NT2/D1 (cell line): Measurements from ENCODE around the gene GLT8D2.

ENCODE experiments used
- DNase-seq: peaks from one replicate; pipeline ENCODE4 v3.0.0-alpha.2; 2011; ENCODE audit warnings: low read depth, low spot score
- H3K27me3 ChIP-seq: 2 replicates; pipeline ENCODE4 v1.6.0; 2011; ENCODE audit warnings: mild to moderate bottlenecking; ENCODE audit not compliant: insufficient read length, insufficient read depth
- H3K36me3 ChIP-seq: 2 replicates; pipeline ENCODE4 v1.6.1; 2011; ENCODE audit warnings: mild to moderate bottlenecking, low read length, mixed read lengths; ENCODE audit not compliant: insufficient read depth, insufficient read length
- H3K4me1 ChIP-seq: 2 replicates; pipeline ENCODE4 v1.5.1; 2011; ENCODE audit not compliant: insufficient read depth, insufficient read length
- H3K4me3 ChIP-seq: 2 replicates; pipeline ENCODE4 v1.5.1; 2011; ENCODE audit warnings: low read depth; ENCODE audit not compliant: insufficient read length
- H3K9ac ChIP-seq: 2 replicates; pipeline ENCODE4 v1.6.0; 2011; ENCODE audit warnings: low read depth; ENCODE audit not compliant: insufficient read length
- H3K9me3 ChIP-seq: 2 replicates; pipeline ENCODE4 v1.5.1; 2011; ENCODE audit warnings: mild to moderate bottlenecking, low read length; ENCODE audit not compliant: insufficient read depth
- SUZ12 ChIP-seq: IDR thresholded peaks from 2 replicates; pipeline ENCODE4 v1.6.1; 2011; ENCODE audit not compliant: insufficient read length, insufficient read depth; ENCODE audit errors: extremely low read depth
- YY1 ChIP-seq: IDR thresholded peaks from 2 replicates; pipeline ENCODE4 v1.6.1; 2011; ENCODE audit not compliant: insufficient read length, insufficient read depth
- ZNF274 ChIP-seq: IDR thresholded peaks from 2 replicates; pipeline ENCODE4 v1.6.1; 2011; ENCODE audit warnings: mild to moderate bottlenecking, low read depth, low read length

GLT8D2 gene, protein sequence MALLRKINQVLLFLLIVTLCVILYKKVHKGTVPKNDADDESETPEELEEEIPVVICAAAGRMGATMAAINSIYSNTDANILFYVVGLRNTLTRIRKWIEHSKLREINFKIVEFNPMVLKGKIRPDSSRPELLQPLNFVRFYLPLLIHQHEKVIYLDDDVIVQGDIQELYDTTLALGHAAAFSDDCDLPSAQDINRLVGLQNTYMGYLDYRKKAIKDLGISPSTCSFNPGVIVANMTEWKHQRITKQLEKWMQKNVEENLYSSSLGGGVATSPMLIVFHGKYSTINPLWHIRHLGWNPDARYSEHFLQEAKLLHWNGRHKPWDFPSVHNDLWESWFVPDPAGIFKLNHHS

DNA sequence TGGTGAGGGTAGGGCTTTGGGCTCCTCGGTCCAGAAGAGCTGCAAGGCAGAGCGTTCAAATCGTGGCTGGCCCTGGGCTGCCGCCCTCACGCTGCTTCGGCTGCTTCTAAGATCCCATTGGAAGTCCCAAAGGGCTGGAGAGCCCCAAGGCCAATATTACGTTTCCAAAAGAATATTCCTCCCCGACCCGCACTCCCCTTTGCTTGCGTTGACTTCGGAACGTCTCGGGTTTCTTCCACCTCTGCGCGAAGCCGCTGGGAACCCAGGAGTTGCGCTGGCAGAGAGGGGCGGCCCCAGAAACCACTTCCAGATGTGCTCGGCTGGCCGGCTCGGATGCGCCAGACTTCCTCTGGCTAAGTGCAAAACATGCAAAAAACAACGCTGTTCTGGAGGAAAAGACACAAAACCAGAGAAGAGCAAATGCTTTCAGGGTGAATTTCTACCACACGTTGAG is at the start of gene GLT8D2:
GLT8D2 (minus strand) TSS at position 285 of the 454 bp plus-strand sequence. CDS start 30,539 bp downstream, outside the sequence.
- H3K4me3 ChIP-seq = peak within 1 kb of the TSS; percentile 44
- peaks cover 44% of the 10 kb centered on the region for H3K27me3 ChIP-seq
- no peak for DNase-seq
- no peak for TF ChIP-seq YY1
- TF ChIP-seq ZNF274 = no peak
- no peak for TF ChIP-seq SUZ12
- H3K9ac ChIP-seq = peak within 1 kb of the TSS; percentile 74
- H3K9me3 ChIP-seq = no peaks in the 10 kb centered on the region
- no peaks in the 10 kb centered on the region for H3K4me1 ChIP-seq
- no peaks in the 10 kb centered on the region for H3K36me3 ChIP-seq

DNA sequence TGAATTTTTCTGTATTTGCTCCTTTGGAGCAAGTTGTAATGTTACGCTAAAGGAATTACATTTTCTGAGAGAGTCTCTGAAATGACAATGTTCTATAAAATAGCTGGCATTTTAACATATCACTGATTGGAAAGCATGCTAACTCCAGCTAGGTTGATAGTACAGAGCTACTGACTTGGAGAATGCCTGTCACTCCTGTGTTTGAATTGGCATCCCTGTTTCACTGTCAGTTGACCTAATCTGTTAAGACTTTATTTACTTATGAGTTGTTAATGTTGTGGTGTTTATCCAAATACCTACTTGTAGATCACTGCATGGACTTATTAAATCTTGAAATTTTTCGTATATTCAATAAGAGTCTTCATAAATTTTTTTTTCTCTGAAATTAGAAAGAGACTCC is 48.0 kb upstream of the GLT8D2 start:
- H3K9me3 ChIP-seq = no peaks in the 10 kb centered on the region
- H3K4me1 ChIP-seq = no peaks in the 10 kb centered on the region
- no peak for DNase-seq
- H3K36me3 ChIP-seq = peaks cover 24% of the 10 kb centered on the region
- TF ChIP-seq ZNF274 = no peak
- TF ChIP-seq YY1 = no peak
- TF ChIP-seq SUZ12 = no peak
- no peak overlapping the region for H3K4me3 ChIP-seq
- H3K9ac ChIP-seq = no peak overlapping the region
- H3K27me3 ChIP-seq = no peaks in the 10 kb centered on the region

DNA sequence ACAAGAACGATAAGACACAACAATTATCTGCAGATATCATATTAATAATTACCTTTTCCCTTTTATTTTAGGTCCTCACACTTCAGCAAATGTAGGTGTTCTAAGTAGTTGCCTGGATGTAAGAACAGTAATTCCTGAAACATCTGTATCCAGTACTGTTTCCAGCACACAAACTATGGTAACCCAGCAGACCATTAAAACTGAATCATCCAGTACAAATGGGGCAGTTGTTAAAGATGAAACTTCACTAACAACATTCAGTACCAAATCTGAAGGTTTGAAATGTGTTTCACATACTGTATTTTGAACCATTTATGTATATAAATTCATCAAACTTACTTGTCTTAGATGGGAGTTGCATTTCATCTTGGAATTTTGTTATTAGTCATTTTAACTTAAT is 45.3 kb upstream of the GLT8D2 start:
- H3K9ac ChIP-seq = no peak overlapping the region
- no peaks in the 10 kb centered on the region for H3K4me1 ChIP-seq
- no peaks in the 10 kb centered on the region for H3K27me3 ChIP-seq
- H3K4me3 ChIP-seq = no peak overlapping the region
- DNase-seq = no peak
- no peaks in the 10 kb centered on the region for H3K9me3 ChIP-seq
- TF ChIP-seq ZNF274 (no peak), YY1 (no peak), SUZ12 (no peak)
- peaks cover 20% of the 10 kb centered on the region for H3K36me3 ChIP-seq

DNA sequence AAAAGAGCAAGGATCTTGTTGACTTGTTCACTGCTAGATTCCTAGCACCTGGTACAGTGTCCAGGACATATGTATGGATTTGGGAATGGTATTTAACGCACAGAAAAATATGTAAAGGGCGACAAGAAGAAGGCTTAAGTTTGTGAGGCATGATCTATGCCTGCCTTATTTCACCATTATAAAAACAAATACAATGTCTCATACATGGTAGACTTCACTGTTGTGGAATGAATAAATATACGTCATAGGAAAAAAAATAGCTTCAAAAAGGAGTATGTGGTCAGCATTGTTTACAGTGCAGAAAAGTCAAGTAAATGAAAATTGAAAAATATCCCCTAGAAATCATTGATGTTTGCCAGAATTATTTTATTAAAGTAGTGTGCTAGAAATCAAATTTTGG is 44.3 kb upstream of the GLT8D2 start:
- no peak for DNase-seq
- Histone ChIP-seq H3K36me3 (peaks cover 16% of the 10 kb centered on the region), H3K4me1 (no peaks in the 10 kb centered on the region)

DNA sequence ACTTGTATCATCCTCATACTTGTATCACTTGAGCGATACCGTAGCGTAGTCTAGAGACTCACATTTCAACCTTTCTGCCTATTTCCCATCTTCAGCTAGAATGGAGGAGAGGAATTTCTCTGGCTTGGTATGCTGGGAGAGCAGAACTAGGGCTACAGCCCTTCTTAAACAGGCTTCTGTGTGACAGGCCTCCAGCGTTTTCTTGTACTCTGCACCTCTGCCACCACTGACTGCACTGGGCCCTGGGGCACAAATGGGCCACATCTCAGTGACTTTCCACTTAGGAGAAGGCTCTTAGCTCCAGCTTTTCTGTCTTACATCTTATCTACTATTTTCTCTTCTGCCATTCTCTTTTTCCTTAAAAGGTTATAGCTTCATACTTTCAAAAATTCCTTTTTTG is 41.1 kb upstream of the GLT8D2 start:
- peaks cover 18% of the 10 kb centered on the region for H3K36me3 ChIP-seq
- H3K4me3 ChIP-seq = no peak overlapping the region
- DNase-seq = no peak
- no peaks in the 10 kb centered on the region for H3K27me3 ChIP-seq
- no peak for TF ChIP-seq YY1
- no peak for TF ChIP-seq ZNF274
- no peak for TF ChIP-seq SUZ12
- no peaks in the 10 kb centered on the region for H3K9me3 ChIP-seq
- no peaks in the 10 kb centered on the region for H3K4me1 ChIP-seq
- no peak overlapping the region for H3K9ac ChIP-seq

More for the DNA sequence above, 44.3 kb upstream of the GLT8D2 start:
- TF ChIP-seq SUZ12 (no peak), ZNF274 (no peak), YY1 (no peak)
- Histone ChIP-seq H3K9ac (no peak overlapping the region), H3K9me3 (no peaks in the 10 kb centered on the region), H3K27me3 (no peaks in the 10 kb centered on the region), H3K4me3 (no peak overlapping the region)

DNA sequence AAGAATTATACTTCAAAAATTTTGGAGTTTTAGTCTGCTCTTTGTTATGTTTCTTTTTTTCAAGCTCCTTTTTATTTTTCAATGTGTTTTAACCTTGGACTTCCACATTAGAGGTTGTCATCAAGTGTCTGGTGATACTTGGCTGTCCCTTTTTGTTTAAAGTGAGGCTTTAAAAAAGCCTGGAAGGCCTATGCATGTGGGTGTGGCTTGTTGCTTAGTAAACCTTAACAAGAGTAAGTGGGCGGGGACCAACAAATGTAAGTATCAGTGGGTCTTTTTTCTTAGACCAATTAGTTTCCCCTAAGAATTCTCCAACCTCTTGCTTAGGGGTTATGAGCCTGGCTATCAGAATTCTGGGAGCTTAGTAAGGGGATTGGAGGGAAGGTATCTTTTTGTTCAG is 40.7 kb upstream of the GLT8D2 start:
- no peak overlapping the region for H3K9ac ChIP-seq
- H3K4me3 ChIP-seq = no peak overlapping the region
- H3K36me3 ChIP-seq = peaks cover 18% of the 10 kb centered on the region
- no peaks in the 10 kb centered on the region for H3K27me3 ChIP-seq
- TF ChIP-seq ZNF274 (no peak), YY1 (no peak), SUZ12 (no peak)
- no peaks in the 10 kb centered on the region for H3K9me3 ChIP-seq
- no peaks in the 10 kb centered on the region for H3K4me1 ChIP-seq
- DNase-seq = no peak

DNA sequence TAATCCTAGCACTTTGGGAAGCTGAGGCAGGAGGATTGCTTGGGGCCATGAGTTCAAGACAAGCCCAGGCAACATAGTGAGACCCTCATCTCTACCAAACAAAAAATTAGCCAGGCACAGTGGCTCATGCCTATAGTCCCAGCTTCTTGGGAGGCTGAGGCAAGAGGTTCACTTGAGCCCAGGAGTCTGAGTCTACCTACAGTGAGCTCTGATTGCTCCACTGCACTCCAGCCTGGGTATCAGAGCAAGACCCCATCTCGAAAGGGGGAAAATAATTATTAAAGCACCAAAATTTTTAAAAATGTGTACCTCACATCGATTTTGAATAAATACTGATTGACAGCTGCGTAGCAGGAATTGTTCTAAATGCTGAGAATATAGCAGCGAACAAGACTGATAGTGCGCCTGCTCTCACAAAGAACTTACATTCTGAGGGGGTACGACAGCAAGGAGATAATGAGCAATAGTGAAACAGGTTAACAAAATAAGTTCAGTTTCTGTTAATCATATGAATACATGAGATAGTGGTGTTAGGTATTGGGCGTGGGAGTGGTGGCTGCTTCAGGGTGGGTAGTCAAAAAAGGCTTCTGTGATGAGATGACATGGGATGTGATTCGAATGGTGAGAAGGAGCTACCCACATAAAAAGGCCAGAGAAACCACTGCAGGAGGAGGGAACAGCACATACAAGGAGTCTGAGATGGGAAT is 33.9 kb upstream of the GLT8D2 start:
- no peak for DNase-seq
- Histone ChIP-seq H3K4me3 (no peak overlapping the region), H3K9ac (no peak overlapping the region), H3K36me3 (peaks cover 25% of the 10 kb centered on the region), H3K9me3 (no peaks in the 10 kb centered on the region), H3K4me1 (no peaks in the 10 kb centered on the region), H3K27me3 (no peaks in the 10 kb centered on the region)
- no peak for TF ChIP-seq ZNF274
- no peak for TF ChIP-seq YY1
- TF ChIP-seq SUZ12 = no peak
